ENCODE measurements around the gene NLRC5.

- TF ChIP-seq POLR2AphosphoS5 (IDR thresholded peaks at IDR 0.05; ENCODE audit: low read depth, low read length) (no peak), REST (IDR thresholded peaks at IDR 0.05; ENCODE audit: insufficient read depth in 1 of 2, low read depth in 2 of 2, low read length in 2 of 2) (no peak)
Measured at GRCh38 chr16:57004387-57005250, 15.3 kb downstream of the NLRC5 start.
